Measurements from ENCODE around the gene LSM14A. TPM values are rescaled to one million over a fixed set of nuclear protein-coding genes. Genes with fewer than 3 reads are reported as not detected.

Gene LSM14A
- total RNA-seq, 2 experiments from 2014 or later: 109 TPM

DNA sequence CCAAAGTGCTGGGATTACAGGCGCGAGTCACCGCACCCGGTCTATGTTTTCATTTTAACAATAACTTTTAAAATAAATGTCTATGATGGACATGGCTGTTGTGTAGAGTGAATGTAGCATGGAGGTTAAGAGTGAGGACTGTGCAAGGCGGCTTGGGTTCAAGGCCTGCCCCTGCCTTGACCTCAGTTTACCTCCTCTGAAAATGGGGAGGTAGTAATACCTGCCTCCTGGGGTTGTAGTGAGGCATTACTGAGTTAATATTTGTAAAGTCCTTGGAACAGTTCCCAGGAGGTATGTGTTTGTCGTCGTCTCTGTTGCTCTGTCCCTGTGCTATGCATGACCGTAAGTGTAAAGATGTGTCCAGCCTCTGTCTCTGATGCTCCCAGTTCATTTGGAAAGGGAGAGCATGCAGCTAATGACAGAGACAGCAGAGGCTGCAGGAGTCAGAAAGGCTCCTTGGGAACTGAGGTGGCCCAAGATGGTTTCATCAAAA lies 91.5 kb downstream of the LSM14A start:
- ChIA-PET POLR2A (no interaction called here), CTCF (interaction anchor here (1.4 kb wide), 1 partner anchor 74 kb away, joined by 3 read pairs; no protein-coding TSS in a partner anchor)

DNA sequence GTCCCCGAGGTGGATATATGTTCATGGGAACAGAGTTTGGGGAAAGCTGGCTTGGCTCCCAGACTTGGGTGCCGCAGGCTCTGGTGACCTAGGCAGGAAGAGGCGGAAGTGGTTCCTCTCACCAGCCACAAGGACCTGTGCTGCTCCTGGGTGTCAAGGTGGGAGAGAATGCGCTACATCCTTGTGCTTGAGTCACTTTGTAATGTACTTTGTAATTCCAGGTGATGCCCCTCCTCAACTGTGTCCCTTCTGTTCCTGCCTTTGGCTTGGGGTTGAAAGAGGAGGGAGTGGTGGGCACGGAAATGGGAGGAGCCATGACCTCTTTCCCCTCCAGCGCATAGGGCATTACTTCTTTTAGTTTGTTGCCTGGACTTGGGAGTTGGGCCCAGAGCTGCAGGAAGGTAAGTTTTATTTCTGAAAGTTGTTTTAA lies 92.9 kb downstream of the LSM14A start:
- POLR2A ChIA-PET: no interaction called here

DNA sequence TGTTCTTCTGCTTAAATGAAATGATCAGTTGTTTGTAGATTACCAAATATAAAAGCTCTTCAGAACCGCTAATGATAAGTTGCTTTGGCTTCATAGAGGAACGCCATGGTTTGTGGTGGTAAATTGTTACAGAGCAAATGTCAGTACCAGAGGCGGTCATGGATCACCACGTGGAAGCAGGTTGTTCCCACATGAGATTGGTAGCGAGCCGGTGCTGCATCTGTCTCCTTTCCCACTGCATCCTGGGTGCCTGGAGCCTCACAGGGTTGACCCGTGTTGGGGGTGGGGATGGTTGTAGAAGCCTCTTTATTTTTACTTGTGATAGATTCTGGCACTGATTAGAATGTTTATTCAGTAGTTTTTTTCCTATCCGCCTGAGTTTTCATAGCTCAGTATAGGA lies 96.8 kb downstream of the LSM14A start:
- POLR2A ChIA-PET: no interaction called here
- CTCF ChIA-PET: no interaction called here

More for the DNA sequence above, 92.9 kb downstream of the LSM14A start:
- CTCF ChIA-PET: no interaction called here

DNA sequence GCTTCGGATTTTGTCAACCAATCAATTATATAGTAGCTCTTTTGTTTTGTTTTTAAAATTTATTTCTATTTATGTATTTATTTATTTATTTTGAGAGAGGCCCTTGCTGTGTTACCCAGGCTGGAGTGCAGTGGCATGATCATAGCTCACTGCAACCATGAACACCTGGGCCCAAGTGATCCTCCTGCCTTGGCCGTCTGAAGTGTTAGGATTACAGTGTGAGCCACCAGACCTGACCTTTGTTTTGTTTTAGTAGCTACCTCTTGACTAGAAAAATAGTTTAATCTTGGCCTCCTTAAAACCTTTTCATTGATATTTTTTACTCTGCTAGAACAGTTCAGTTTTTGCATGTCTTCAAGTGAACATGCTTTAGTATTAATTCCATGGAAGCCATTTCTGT lies 97.2 kb downstream of the LSM14A start:
- CTCF ChIA-PET: no interaction called here
- POLR2A ChIA-PET: no interaction called here

DNA sequence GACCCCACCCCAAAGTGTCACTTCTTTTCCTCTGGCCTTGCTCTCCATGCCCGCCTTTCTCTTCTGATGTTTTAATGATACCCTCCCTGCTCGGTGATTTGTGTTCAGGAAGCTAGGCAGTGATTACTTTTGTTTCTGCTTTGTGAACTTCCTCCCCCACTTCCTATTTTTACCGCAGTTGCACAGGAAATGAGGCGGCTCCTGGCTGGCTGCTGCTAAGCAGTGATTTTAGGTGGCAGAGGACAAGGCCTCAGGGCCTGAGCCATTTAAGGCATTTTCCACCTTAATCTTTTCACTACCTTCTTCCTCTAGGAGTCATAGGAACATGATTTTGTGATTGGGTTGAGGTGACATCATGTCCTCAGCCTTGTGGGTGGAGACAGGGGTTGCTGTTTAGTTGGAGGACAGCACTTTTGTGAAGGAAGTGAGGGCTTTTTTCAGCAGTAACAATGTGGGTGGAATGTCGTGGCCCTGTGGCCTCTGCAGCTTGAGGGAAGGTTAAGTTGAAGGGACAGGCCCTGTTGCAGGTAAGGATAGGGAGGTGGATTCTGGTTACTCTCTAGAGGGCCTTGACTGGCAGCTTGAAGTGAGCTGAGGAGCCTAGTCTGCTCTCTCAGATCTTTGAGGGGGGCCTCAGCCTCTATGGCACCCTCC lies 97.8 kb downstream of the LSM14A start:
- POLR2A ChIA-PET: interaction anchor here (0.6 kb wide), 1 partner anchor 38 kb away, joined by 3 read pairs; no protein-coding TSS in a partner anchor

DNA sequence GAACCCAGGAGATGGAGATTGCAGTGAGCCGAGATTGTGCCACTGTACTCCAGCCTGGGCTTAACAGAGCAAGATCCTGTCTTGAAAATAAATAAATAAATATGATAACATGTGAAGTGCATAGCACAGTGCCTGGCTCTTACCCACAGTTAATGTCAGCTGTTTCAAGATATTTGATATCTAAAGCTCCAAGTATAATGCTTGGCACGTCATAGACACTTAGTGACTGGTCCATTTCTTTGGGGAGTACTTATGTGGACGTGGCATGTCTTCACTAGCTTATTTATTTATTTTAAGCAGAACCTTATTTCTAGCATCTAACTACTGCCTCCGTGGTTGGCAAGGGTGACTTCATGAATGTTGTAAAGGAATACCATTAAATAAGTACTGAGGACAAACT lies 100.8 kb downstream of the LSM14A start:
- POLR2A ChIA-PET: no interaction called here
- CTCF ChIA-PET: no interaction called here

More for the DNA sequence above, 97.8 kb downstream of the LSM14A start:
- CTCF ChIA-PET: no interaction called here

DNA sequence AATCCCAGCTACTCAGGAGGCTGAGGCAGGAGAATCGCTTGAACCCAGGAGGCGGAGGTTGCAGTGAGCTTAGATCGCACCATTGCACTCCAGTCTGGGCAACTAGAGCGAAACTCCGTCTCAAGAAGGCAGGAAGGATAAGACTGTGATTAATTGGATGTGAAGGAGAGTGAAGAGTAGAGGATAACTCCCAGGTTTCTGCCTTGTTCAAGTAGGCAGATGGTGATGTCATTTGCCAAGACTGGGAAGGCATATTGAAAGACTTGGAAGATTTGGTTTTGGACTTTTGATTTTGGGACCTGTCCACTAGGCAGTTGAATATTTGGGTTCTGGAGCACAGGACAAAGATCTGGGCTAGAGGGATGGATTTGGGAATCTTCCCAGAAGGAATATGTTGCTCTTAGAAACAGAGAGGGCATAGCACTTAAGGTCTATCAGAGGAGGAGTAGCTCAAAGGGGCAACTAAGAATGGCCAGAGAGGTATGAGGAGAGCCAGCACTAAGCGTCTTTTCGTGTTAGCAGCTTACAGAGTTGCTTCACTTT lies 102.1 kb downstream of the LSM14A start:
- POLR2A ChIA-PET: no interaction called here
- CTCF ChIA-PET: no interaction called here

DNA sequence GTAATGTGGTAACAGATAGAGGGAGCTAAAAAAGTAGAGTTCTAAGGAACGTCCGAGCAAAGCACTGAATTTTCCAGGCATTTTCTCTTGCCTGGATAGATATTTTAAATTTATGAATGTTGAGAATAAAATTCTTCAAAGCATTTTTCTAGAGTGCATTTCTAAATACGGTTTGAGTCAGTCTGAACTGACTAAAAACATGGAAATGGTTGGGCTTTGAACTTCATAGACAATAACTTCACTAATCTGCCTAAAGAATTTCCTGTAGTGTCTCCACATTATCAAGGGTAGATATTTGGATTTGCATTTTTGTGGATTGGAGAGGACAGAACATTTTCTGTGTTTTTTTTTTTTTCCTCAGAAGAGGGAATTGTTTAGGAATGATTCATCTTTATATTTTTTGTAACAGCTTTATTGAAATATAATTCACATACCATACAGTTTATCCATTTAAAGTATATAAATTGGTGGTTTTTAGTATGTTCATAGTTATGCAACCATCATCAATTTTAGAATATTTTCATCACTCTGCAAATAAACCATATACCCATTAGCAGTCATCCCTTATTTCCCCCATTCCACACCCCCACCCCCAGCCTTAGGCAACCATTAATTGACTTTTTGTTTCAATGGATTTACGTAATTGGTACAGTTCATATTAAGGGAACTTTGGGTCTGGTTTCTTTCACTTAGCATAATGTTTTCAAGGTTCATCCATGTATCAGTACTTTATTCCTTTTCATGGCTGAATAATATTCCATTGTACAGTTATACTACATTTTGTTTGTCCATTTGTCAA lies 102.7 kb downstream of the LSM14A start:
- ChIA-PET POLR2A (no interaction called here), CTCF (interaction anchor here (0.5 kb wide), 1 partner anchor 39 kb away, joined by 3 read pairs; no protein-coding TSS in a partner anchor)

DNA sequence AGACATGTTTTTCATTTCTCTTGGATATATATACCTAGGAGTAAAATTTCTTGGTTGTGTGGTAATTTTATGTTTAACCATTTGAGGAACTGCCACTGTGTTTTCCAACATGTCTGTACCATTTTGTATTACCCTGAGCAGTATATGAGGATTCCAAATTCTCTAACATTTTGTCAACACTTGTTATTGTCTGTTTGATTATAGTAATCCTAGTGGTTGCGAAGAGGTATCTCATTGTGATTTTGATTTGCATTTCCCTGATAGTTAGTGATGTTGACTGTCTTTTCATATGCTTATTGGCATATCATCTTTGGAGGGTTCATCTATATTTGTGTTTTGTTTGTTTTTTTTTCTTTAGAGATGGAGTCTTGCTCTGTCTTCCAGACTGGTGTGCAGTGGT lies 103.4 kb downstream of the LSM14A start:
- ChIA-PET POLR2A (no interaction called here), CTCF (interaction anchor here (0.5 kb wide), 1 partner anchor 39 kb away, joined by 3 read pairs; no protein-coding TSS in a partner anchor)

DNA sequence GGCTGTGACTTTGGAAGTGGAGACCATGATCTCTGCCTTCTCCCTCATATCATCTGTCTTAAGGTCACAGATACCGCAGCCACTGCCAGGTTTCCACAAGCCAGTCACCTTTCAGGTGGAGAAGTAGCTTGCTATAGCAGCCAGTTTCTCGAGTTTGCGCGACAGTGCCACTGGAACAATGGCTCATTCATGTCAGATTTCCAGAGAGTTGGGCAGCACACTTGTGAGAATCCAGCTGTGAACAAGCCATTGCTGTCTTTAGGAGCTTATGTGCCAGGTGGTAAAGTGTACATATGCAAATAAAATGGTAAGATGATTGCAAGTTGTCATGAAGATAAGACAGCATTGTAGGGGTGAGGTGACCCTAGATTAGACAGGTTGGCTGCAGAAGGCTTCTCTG lies 104.3 kb downstream of the LSM14A start:
- ChIA-PET POLR2A (no interaction called here), CTCF (no interaction called here)

DNA sequence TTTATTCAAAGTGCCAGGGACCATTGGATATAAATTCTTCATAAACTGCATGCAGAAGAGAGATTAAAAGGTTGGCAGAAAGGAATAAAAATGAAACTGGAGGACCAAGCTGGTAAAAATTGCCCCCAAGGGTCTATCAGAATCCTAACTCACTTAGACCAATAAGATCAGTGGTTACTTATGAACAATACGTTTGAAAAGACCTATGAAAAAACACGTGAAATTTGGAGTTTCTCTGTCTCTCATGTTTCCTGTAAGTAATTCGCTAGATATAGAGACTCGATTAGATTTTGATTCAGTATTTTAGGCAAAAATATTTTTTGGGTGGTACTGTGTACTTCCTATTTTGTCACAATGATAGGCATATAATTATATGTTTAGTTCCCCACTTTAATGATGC lies 104.9 kb downstream of the LSM14A start:
- POLR2A ChIA-PET: no interaction called here
- CTCF ChIA-PET: no interaction called here

DNA sequence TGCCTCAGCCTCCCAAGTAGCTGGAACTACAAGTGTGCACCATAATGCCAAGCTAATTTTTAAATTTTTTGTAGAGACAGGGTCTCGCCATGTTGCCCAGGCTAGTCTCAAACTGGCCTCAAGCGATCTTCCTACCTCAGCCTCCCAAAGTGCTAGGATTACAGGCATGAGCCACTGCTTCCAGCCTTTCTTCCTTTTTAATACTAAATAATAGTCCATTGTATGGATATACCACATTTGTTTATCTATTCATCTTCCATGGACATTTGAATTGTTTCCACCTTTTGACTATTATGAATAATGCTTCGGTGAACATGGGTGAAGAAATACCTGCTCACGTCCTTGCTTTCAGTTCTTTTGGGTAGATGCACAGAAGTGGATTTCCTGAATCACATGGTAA lies 106.5 kb downstream of the LSM14A start:
- CTCF ChIA-PET: interaction anchor here (0.8 kb wide), 1 partner anchor 67 kb away, joined by 5 read pairs; no protein-coding TSS in a partner anchor

More for the DNA sequence above, 106.5 kb downstream of the LSM14A start:
- POLR2A ChIA-PET: no interaction called here

Other genes starting within 250 kb of the LSM14A start
- 10 to 100 TPM; 10.5 to 11.4 TPM for gene GARRE1, start 82.0 kb downstream of the LSM14A start, total RNA-seq
- 100 to 1,000 TPM; 675 to 677 TPM for gene GPI, start 192.7 kb downstream of the LSM14A start, total RNA-seq
- 10 to 100 TPM; 38.2 to 40.3 TPM for gene PDCD2L, start 231.9 kb downstream of the LSM14A start, total RNA-seq

Measured in activated CD8-positive, alpha-beta memory T cell treated with anti-CD3 and anti-CD28 coated beads for 36 hours (primary cell).